ENCODE measurements around the gene PATL1. TPM values are rescaled to one million over a fixed set of nuclear protein-coding genes. Genes with fewer than 3 reads are reported as not detected.

The PATL1 gene
- total RNA-seq, 4 donors from 2014 or later, result 19.0 to 29.9 (median 26.2) TPM

GRCh38 chr11:59600234-59600633 lies 68.6 kb downstream of the PATL1 start:
- Histone ChIP-seq H3K9me3 (no peaks in the 10 kb centered on the region), H3K27ac (no peak overlapping the region), H3K4me1 (peaks cover 5 to 14% of the 10 kb centered on the region in 2 donors), H3K4me3 (no peak overlapping the region), H3K36me3 (peaks cover 0 to 87% of the 10 kb centered on the region in 2 donors), H3K27me3 (no peaks in the 10 kb centered on the region)
- intact Hi-C loops (cut with DNase I; ENCODE audit: low total_unique reads) (no loop called here), in situ Hi-C loops (cut with MboI; ENCODE audit: low sequenced_read_pairs in 4 of 4) (no loop called here)
- TF ChIP-seq POLR2A (IDR thresholded peaks at IDR 0.05), result no peak
- TF ChIP-seq, protein P1, sequence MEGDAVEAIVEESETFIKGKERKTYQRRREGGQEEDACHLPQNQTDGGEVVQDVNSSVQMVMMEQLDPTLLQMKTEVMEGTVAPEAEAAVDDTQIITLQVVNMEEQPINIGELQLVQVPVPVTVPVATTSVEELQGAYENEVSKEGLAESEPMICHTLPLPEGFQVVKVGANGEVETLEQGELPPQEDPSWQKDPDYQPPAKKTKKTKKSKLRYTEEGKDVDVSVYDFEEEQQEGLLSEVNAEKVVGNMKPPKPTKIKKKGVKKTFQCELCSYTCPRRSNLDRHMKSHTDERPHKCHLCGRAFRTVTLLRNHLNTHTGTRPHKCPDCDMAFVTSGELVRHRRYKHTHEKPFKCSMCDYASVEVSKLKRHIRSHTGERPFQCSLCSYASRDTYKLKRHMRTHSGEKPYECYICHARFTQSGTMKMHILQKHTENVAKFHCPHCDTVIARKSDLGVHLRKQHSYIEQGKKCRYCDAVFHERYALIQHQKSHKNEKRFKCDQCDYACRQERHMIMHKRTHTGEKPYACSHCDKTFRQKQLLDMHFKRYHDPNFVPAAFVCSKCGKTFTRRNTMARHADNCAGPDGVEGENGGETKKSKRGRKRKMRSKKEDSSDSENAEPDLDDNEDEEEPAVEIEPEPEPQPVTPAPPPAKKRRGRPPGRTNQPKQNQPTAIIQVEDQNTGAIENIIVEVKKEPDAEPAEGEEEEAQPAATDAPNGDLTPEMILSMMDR (IDR thresholded peaks at IDR 0.05 in 4 of 5, conservative IDR thresholded peaks at IDR 0.05 in 1 of 5), result no peak
- ATAC-seq (no peak), DNase-seq (no peak)

GRCh38 chr11:59598961-59599360 lies 69.9 kb downstream of the PATL1 start:
- ATAC-seq, result no peak
- no peaks in the 10 kb centered on the region for H3K9me3 ChIP-seq
- TF ChIP-seq, protein P1 (IDR thresholded peaks at IDR 0.05 in 4 of 5, conservative IDR thresholded peaks at IDR 0.05 in 1 of 5), result no peak
- no peak for TF ChIP-seq POLR2A (IDR thresholded peaks at IDR 0.05)
- peaks cover 0 to 2% of the 10 kb centered on the region in 2 donors for H3K4me1 ChIP-seq
- DNase-seq, result no peak
- in situ Hi-C loops (cut with MboI; ENCODE audit: low sequenced_read_pairs in 4 of 4) (no loop called here), intact Hi-C loops (cut with DNase I; ENCODE audit: low total_unique reads) (no loop called here)
- no peaks in the 10 kb centered on the region for H3K27me3 ChIP-seq
- H3K27ac ChIP-seq, result no peak overlapping the region
- no peak overlapping the region for H3K4me3 ChIP-seq
- H3K36me3 ChIP-seq, result peaks cover 0 to 87% of the 10 kb centered on the region in 2 donors

Small RNAs within 50 kb of the gene (microRNA-seq; reads per million reads assigned to microRNA genes)
- gene MIR3162 (ENCODE audit: borderline replicate concordance in 2 of 2), result 0 reads per million in 2 donors

Other genes with a start within 250 kb of the PATL1 start
- gene OR5A2, start 242.6 kb downstream of the PATL1 start, total RNA-seq, result not detected
- not detected for gene OR5A1, start 232.6 kb downstream of the PATL1 start, total RNA-seq
- not detected for gene OR4D6, start 212.1 kb downstream of the PATL1 start, total RNA-seq
- not detected for gene OR4D10, start 195.7 kb downstream of the PATL1 start, total RNA-seq
- gene OR4D11, start 165.5 kb downstream of the PATL1 start, total RNA-seq, result not detected
- gene OR4D9, start 157.5 kb downstream of the PATL1 start, total RNA-seq, result not detected
- 10 to 100 TPM; 27.4 to 45.2 (median 34.9) TPM for gene OSBP, start 53.3 kb downstream of the PATL1 start, total RNA-seq
- gene OR10V1, start 44.8 kb upstream of the PATL1 start, total RNA-seq, result not detected
- 10 to 100 TPM in 2 of 4 donors, 1 to 10 TPM in 2; 8.3 to 23.4 (median 15.8) TPM for gene STX3, start 86.3 kb upstream of the PATL1 start, total RNA-seq
- gene MRPL16, start 141.7 kb upstream of the PATL1 start, total RNA-seq, result 10 to 100 TPM; 33.7 to 78.2 (median 38.3) TPM
- gene CBLIF, start 176.5 kb upstream of the PATL1 start, total RNA-seq, result not detected
- gene TCN1, start 197.4 kb upstream of the PATL1 start, total RNA-seq, result not detected
- gene OOSP3, start 209.7 kb upstream of the PATL1 start, total RNA-seq, result not detected